GM12878 (cell line): ENCODE data around the gene PCSK5.

Experiments
- EP300 ChIP-seq, 2 experiments: fragments of 150-350 bp in 1 of 2; IDR thresholded peaks; 2 replicates each; pipeline ENCODE4 v1.6.1; 2011 to 2012; ENCODE audit warnings: low read depth in 2 of 2, low read length in 2 of 2, borderline replicate concordance in 1 of 2, improper control_type of control experiment in 1 of 2, inconsistent platforms in 1 of 2; ENCODE audit not compliant: control insufficient read depth in 1 of 2
- RCOR1 ChIP-seq: conservative IDR thresholded peaks from 2 replicates; pipeline ENCODE4 v1.6.1; 2012; ENCODE audit warnings: low read depth, low read length, improper control_type of control experiment

- TF ChIP-seq RCOR1 (no peak), EP300 (IDR thresholded peaks at IDR 0.05; ENCODE audit: borderline replicate concordance in 1 of 2, control insufficient read depth in 1 of 2, low read depth in 2 of 2, low read length in 2 of 2) (no peak)
These were observed 31.1 kb downstream of the PCSK5 start for GRCh38 chr9:75921391-75922127.
